Right ventricle myocardium superior (tissue), 1 donor: ENCODE measurements around the gene VIPR1. TPM values are rescaled to one million over a fixed set of nuclear protein-coding genes. Genes with fewer than 3 reads are reported as not detected.

Experiments
- total RNA-seq: library from RNA; stranded (reverse); fragmentation: NEBNext Ultra II Directional; extraction: Animal tissue kit (Norgen Biotek cat#: 25700); gene quantifications from one replicate; pipeline ENCODE4 v1.2.1, GENCODE V29; 2021
- donor health status: DM: no; HTN: yes; CAD: no; lungs with severe emphysema.

VIPR1 gene
- total RNA-seq, 1 donor from 2014 or later = 3.4 TPM

Other genes with a start within 250 kb of the VIPR1 start
- not detected for gene CCK, start 236.5 kb upstream of the VIPR1 start, total RNA-seq
- gene LYZL4, start 92.0 kb upstream of the VIPR1 start, total RNA-seq = not detected
- gene SEC22C, start 79.3 kb downstream of the VIPR1 start, total RNA-seq = 21.6 TPM
- 9.1 TPM for gene SS18L2, start 88.2 kb downstream of the VIPR1 start, total RNA-seq
- 21.6 TPM for gene NKTR, start 98.0 kb downstream of the VIPR1 start, total RNA-seq
- 82.3 TPM for gene ZBTB47, start 151.1 kb downstream of the VIPR1 start, total RNA-seq
- gene KLHL40, start 182.9 kb downstream of the VIPR1 start, total RNA-seq = 0.11 TPM
- gene HHATL, start 200.2 kb downstream of the VIPR1 start, total RNA-seq = 486 TPM